GM18907 (cell line): ENCODE data around the gene CARD10.

Source experiments
- ATAC-seq: cut with Tn5 transposase; IDR thresholded peaks from one replicate; pipeline ENCODE4 v1.9.1; 2021; ENCODE audit warnings: mild to moderate bottlenecking, moderate library complexity; ENCODE audit not compliant: unreplicated experiment

Gene CARD10

GRCh38 chr22:37443086-37443485, 76.1 kb downstream of the CARD10 start:
- no peak for ATAC-seq

- no peak for ATAC-seq
Measured at GRCh38 chr22:37442537-37442936, 76.7 kb downstream of the CARD10 start.

GRCh38 chr22:37442135-37442534, 77.1 kb downstream of the CARD10 start:
- no peak for ATAC-seq

- ATAC-seq: no peak
Measured at GRCh38 chr22:37440875-37441274, 78.3 kb downstream of the CARD10 start.
